ENCODE data around the gene KLHL22.

Gene KLHL22

GRCh38 chr22:20528405-20528978, 32.9 kb upstream of the KLHL22 start:
- no peaks in the 10 kb centered on the region for H3K9me3 ChIP-seq (replicated peaks in 1 of 11)
- no peak overlapping the region for H3K9ac ChIP-seq
- no peaks in the 10 kb centered on the region for H3K27me3 ChIP-seq
- no peak overlapping the region for H3K27ac ChIP-seq
- peaks cover 100% of the 10 kb centered on the region in 11 experiments for H4K20me1 ChIP-seq
- no peak overlapping the region for H3K4me3 ChIP-seq
- peak overlapping the region in 1 of 11 experiments; percentile 17; a peak in 2 of 22 replicates for H3K4me2 ChIP-seq
- H3K4me1 ChIP-seq, result peaks cover 69 to 79% (median 73%) of the 10 kb centered on the region in 10 experiments
- no peak for TF ChIP-seq Cebpa-rat (IDR thresholded peaks at IDR 0.05)
- peaks cover 66 to 97% (median 86%) of the 10 kb centered on the region in 11 experiments for H3K36me3 ChIP-seq

- peaks cover 63 to 96% (median 80%) of the 10 kb centered on the region in 11 experiments for H3K36me3 ChIP-seq
- no peak for TF ChIP-seq Cebpa-rat (IDR thresholded peaks at IDR 0.05)
- H3K4me1 ChIP-seq, result peaks cover 73 to 79% (median 75%) of the 10 kb centered on the region in 10 experiments
- peak overlapping the region in 9 of 11 experiments; percentile 19 to 42 (median 26); a peak in 12 of 22 replicates for H3K4me2 ChIP-seq
- H3K27me3 ChIP-seq, result no peaks in the 10 kb centered on the region
- H3K27ac ChIP-seq, result no peak overlapping the region
- no peak overlapping the region for H3K4me3 ChIP-seq
- no peaks in the 10 kb centered on the region for H3K9me3 ChIP-seq (replicated peaks in 1 of 11)
- H3K9ac ChIP-seq, result peak overlapping the region in 4 of 11 experiments; percentile 11 to 45 (median 15); a peak in 2 of 22 replicates
- peaks cover 100% of the 10 kb centered on the region in 11 experiments for H4K20me1 ChIP-seq
These were observed 31.2 kb upstream of the KLHL22 start for GRCh38 chr22:20526628-20527355.

GRCh38 chr22:20526305-20526627, 30.7 kb upstream of the KLHL22 start:
- Histone ChIP-seq H3K36me3 (peaks cover 61 to 94% (median 78%) of the 10 kb centered on the region in 11 experiments), H3K27ac (no peak overlapping the region)

GRCh38 chr22:20525048-20525447, 29.5 kb upstream of the KLHL22 start:
- Histone ChIP-seq H3K9ac (peak overlapping the region in 4 of 11 experiments; percentile 10 to 73 (median 54); a peak in 6 of 22 replicates), H4K20me1 (peaks cover 99 to 100% (median 100%) of the 10 kb centered on the region in 11 experiments), H3K27me3 (no peaks in the 10 kb centered on the region), H3K9me3 (replicated peaks in 1 of 11) (no peaks in the 10 kb centered on the region), H3K4me3 (no peak overlapping the region), H3K4me1 (peaks cover 60 to 71% (median 67%) of the 10 kb centered on the region in 10 experiments), H3K36me3 (peaks cover 60 to 94% (median 78%) of the 10 kb centered on the region in 11 experiments), H3K4me2 (peak overlapping the region in 8 of 11 experiments; percentile 62 to 76 (median 70); a peak in 15 of 22 replicates), H3K27ac (peak overlapping the region in 6 of 11 experiments; percentile 11 to 68 (median 57); a peak in 8 of 22 replicates)
- TF ChIP-seq Cebpa-rat (IDR thresholded peaks at IDR 0.05), result 0 out of 22 replicates have a peak, but pooled peaks of 1 of the 11 experiments have one; percentile 7

More at GRCh38 chr22:20526305-20526627, 30.7 kb upstream of the KLHL22 start:
- H3K4me2 ChIP-seq, result peak overlapping the region in 8 of 11 experiments; percentile 19 to 42 (median 28); a peak in 8 of 22 replicates
- H3K27me3 ChIP-seq, result no peaks in the 10 kb centered on the region
- no peak for TF ChIP-seq Cebpa-rat (IDR thresholded peaks at IDR 0.05)
- H3K4me3 ChIP-seq, result no peak overlapping the region
- no peaks in the 10 kb centered on the region for H3K9me3 ChIP-seq (replicated peaks in 1 of 11)
- H3K4me1 ChIP-seq, result peaks cover 70 to 77% (median 72%) of the 10 kb centered on the region in 10 experiments
- H3K9ac ChIP-seq, result peak overlapping the region in 2 of 11 experiments; percentile 13 to 45; a peak in 1 of 22 replicates
- H4K20me1 ChIP-seq, result peaks cover 99 to 100% (median 100%) of the 10 kb centered on the region in 11 experiments

GRCh38 chr22:20524004-20524481, 28.4 kb upstream of the KLHL22 start:
- Histone ChIP-seq H3K27ac (peak overlapping the region in 9 of 11 experiments; percentile 50 to 80 (median 67); a peak in 18 of 22 replicates), H3K36me3 (peaks cover 64 to 94% (median 79%) of the 10 kb centered on the region in 11 experiments)
- no peak for TF ChIP-seq Cebpa-rat (IDR thresholded peaks at IDR 0.05)

GRCh38 chr22:20523086-20523983, 27.7 kb upstream of the KLHL22 start:
- no peak; a peak in 1 of 22 replicates for TF ChIP-seq Cebpa-rat (IDR thresholded peaks at IDR 0.05)
- Histone ChIP-seq H3K9me3 (replicated peaks in 1 of 11) (no peaks in the 10 kb centered on the region), H3K9ac (peak overlapping the region in 10 of 11 experiments; percentile 18 to 73 (median 49); a peak in 16 of 22 replicates), H4K20me1 (peaks cover 99 to 100% (median 100%) of the 10 kb centered on the region in 11 experiments), H3K27ac (peak overlapping the region in 9 of 11 experiments; percentile 50 to 80 (median 67); a peak in 19 of 22 replicates), H3K36me3 (peaks cover 65 to 94% (median 79%) of the 10 kb centered on the region in 11 experiments), H3K4me2 (peak overlapping the region; percentile 62 to 76 (median 70)), H3K4me3 (no peak overlapping the region), H3K27me3 (no peaks in the 10 kb centered on the region), H3K4me1 (peaks cover 66 to 79% (median 71%) of the 10 kb centered on the region in 10 experiments)

More at GRCh38 chr22:20524004-20524481, 28.4 kb upstream of the KLHL22 start:
- Histone ChIP-seq H3K4me1 (peaks cover 64 to 78% (median 71%) of the 10 kb centered on the region in 10 experiments), H4K20me1 (peaks cover 99 to 100% (median 100%) of the 10 kb centered on the region in 11 experiments), H3K4me3 (no peak overlapping the region), H3K27me3 (no peaks in the 10 kb centered on the region), H3K9me3 (replicated peaks in 1 of 11) (no peaks in the 10 kb centered on the region), H3K9ac (peak overlapping the region in 9 of 11 experiments; percentile 18 to 73 (median 54); a peak in 14 of 22 replicates), H3K4me2 (peak overlapping the region; percentile 62 to 76 (median 70))

GRCh38 chr22:20522134-20523004, 26.8 kb upstream of the KLHL22 start:
- H3K36me3 ChIP-seq, result peaks cover 65 to 94% (median 79%) of the 10 kb centered on the region in 11 experiments
- H3K9ac ChIP-seq, result peak overlapping the region in 7 of 11 experiments; percentile 1 to 73 (median 44); a peak in 10 of 22 replicates
- H3K27me3 ChIP-seq, result no peaks in the 10 kb centered on the region
- H3K4me3 ChIP-seq, result no peak overlapping the region
- peaks cover 69 to 87% (median 78%) of the 10 kb centered on the region in 10 experiments for H3K4me1 ChIP-seq
- peak overlapping the region; percentile 62 to 76 (median 70) for H3K4me2 ChIP-seq
- no peak for TF ChIP-seq Cebpa-rat (IDR thresholded peaks at IDR 0.05)
- peaks cover 99 to 100% (median 100%) of the 10 kb centered on the region in 11 experiments for H4K20me1 ChIP-seq
- peak overlapping the region in 9 of 11 experiments; percentile 43 to 80 (median 67); a peak in 17 of 22 replicates for H3K27ac ChIP-seq
- no peaks in the 10 kb centered on the region for H3K9me3 ChIP-seq (replicated peaks in 1 of 11)

All from BLaER1 treated with 17β-estradiol and CSF1 and Interleukin-3, amounts not matched to agents 10 nM and 100 nM (cell line).